ENCODE measurements around the gene OSR1.

The OSR1 gene

DNA sequence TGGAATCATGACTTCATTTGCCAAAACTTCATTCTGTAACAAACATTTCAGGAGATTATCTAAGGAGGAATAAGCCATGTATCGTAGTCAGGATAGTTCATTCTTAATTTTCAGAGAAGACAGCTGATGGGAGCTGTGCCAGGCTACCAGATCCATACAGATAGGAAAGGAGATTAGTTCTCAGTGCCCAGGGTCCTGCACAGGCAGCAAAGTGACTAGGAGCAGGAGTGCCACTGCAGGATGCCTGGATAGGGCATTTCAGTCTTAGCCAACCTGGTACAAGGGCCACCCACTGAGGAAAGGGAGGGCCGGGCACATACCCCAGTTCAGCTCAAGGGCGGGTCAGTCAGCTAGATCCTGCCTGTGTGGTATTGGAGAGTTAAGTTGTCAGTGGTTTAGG, 6.7 kb upstream of the OSR1 start:
- Histone ChIP-seq H3K4me3 (ENCODE audit: low read depth, low read length) (no peak overlapping the region), H3K9ac (ENCODE audit: low read depth, low read length) (no peak overlapping the region), H3K27me3 (ENCODE audit: control insufficient read depth, insufficient read depth, low read length) (peaks cover 87% of the 10 kb centered on the region), H3K36me3 (ENCODE audit: control insufficient read depth, insufficient read depth, low read length) (no peaks in the 10 kb centered on the region), H3K4me1 (ENCODE audit: control insufficient read depth, insufficient read depth, low read length) (peaks cover 8% of the 10 kb centered on the region), H3K9me3 (ENCODE audit: control insufficient read depth, insufficient read depth, low read length) (no peaks in the 10 kb centered on the region)

DNA sequence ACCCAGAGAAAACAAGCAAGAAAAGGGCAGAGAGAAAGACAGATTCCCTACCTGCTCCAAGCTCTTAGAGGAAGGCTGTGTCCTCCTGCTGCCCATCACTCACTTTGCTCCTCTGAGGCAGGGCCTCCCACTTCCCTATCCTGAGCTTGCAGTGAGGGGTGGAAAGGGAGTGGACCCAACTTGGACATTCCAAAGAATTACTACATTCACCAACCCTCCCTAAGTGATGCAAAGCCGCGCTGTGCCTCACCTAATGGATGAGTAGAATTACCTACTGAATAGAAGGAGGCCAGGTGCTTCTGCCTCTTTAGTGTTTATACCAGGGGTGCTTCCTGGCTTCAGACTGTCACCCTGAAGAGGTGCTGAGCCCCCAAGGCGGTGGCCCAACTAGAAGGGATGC, 5.6 kb upstream of the OSR1 start:
- no peaks in the 10 kb centered on the region for H3K36me3 ChIP-seq (ENCODE audit: control insufficient read depth, insufficient read depth, low read length)
- H3K4me1 ChIP-seq (ENCODE audit: control insufficient read depth, insufficient read depth, low read length), result peaks cover 10% of the 10 kb centered on the region
- no peak overlapping the region for H3K9ac ChIP-seq (ENCODE audit: low read depth, low read length)
- H3K9me3 ChIP-seq (ENCODE audit: control insufficient read depth, insufficient read depth, low read length), result no peaks in the 10 kb centered on the region
- H3K4me3 ChIP-seq (ENCODE audit: low read depth, low read length), result no peak overlapping the region
- H3K27me3 ChIP-seq (ENCODE audit: control insufficient read depth, insufficient read depth, low read length), result peaks cover 93% of the 10 kb centered on the region

GRCh38 chr2:19363474-19363778, 5.0 kb upstream of the OSR1 start:
- H3K4me3 ChIP-seq (ENCODE audit: low read depth, low read length), result peak overlapping the region; percentile 36
- no peak overlapping the region for H3K9ac ChIP-seq (ENCODE audit: low read depth, low read length)
- H3K4me1 ChIP-seq (ENCODE audit: control insufficient read depth, insufficient read depth, low read length), result peaks cover 10% of the 10 kb centered on the region
- H3K36me3 ChIP-seq (ENCODE audit: control insufficient read depth, insufficient read depth, low read length), result no peaks in the 10 kb centered on the region
- H3K9me3 ChIP-seq (ENCODE audit: control insufficient read depth, insufficient read depth, low read length), result no peaks in the 10 kb centered on the region
- peaks cover 96% of the 10 kb centered on the region for H3K27me3 ChIP-seq (ENCODE audit: control insufficient read depth, insufficient read depth, low read length)

DNA sequence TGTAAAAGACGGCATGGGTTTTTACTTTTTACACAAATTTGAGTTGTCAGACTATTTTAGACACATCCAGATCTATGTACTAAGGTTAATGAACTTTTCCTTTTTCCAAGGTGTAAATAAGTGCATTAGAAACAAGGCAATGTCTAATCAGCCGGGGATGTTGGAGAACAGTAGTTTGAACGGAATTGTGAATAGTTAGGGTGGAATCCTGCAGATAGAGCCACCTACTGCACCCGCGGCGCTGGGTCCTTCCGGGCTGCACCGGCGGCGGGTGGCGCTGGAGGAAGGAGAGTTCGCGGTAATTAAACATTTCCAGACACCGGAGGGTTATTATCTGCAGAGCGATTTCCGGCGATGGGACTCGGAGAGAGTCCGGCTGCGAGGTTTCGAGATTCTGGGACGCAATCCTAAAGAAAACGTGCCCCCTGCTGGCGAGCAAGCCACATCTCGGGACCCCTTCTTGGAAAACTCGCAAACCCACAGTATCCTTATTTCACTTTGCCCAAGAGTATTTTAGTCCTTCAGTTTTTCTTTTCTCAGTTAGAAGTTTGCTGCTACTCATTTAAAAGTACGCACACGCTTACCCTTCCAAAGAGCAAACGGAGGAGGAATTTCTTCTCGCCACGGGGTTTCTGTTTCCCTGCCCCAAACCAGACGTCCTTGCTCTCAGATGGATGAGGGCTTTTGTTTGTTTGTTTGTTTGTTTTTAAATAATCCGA, 4.5 kb upstream of the OSR1 start:
- Histone ChIP-seq H3K36me3 (ENCODE audit: control insufficient read depth, insufficient read depth, low read length) (no peaks in the 10 kb centered on the region), H3K9me3 (ENCODE audit: control insufficient read depth, insufficient read depth, low read length) (no peaks in the 10 kb centered on the region), H3K9ac (ENCODE audit: low read depth, low read length) (no peak overlapping the region), H3K4me3 (ENCODE audit: low read depth, low read length) (peak overlapping the region; percentile 36), H3K4me1 (ENCODE audit: control insufficient read depth, insufficient read depth, low read length) (peaks cover 10% of the 10 kb centered on the region), H3K27me3 (ENCODE audit: control insufficient read depth, insufficient read depth, low read length) (peaks cover 96% of the 10 kb centered on the region)

DNA sequence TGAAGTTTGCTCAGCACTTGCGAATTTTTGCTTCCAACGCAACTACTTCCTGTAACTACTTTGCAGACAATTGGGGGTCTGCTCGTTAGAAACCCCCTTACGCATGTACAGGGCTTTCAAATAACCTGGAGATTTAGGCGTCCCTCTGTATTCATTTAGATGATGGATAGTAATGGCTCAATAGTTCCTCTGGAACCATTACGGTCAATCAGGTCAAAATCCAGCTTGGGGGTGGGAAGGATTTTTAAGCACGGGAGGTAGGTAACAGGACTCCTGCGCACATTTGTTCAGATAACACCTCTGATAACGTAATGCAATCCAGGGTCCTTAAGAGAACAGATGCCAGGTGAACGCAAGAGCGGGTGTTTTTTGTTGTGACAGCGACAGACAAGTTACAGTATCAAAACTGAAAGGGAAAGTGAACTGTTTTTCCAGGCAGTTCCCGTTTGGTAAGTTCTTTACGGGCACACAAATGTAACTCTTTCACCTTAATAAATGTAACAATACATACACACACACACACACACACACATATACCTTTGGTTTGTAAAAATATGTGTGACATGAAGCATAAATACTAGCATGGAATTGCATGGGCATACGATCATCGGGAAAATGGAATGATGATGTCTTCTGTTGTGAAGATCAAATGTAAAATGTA, 3.8 kb upstream of the OSR1 start:
- Histone ChIP-seq H3K4me3 (ENCODE audit: low read depth, low read length) (peak overlapping the region; percentile 36), H3K36me3 (ENCODE audit: control insufficient read depth, insufficient read depth, low read length) (no peaks in the 10 kb centered on the region), H3K9me3 (ENCODE audit: control insufficient read depth, insufficient read depth, low read length) (no peaks in the 10 kb centered on the region), H3K27me3 (ENCODE audit: control insufficient read depth, insufficient read depth, low read length) (peaks cover 96% of the 10 kb centered on the region), H3K9ac (ENCODE audit: low read depth, low read length) (no peak overlapping the region), H3K4me1 (ENCODE audit: control insufficient read depth, insufficient read depth, low read length) (peaks cover 10% of the 10 kb centered on the region)

GRCh38 chr2:19361325-19361990, 3.0 kb upstream of the OSR1 start:
- peak overlapping the region; percentile 36 for H3K4me3 ChIP-seq (ENCODE audit: low read depth, low read length)
- H3K27me3 ChIP-seq (ENCODE audit: control insufficient read depth, insufficient read depth, low read length), result peaks cover 97% of the 10 kb centered on the region
- H3K9ac ChIP-seq (ENCODE audit: low read depth, low read length), result no peak overlapping the region

GRCh38 chr2:19360966-19361321, 2.5 kb upstream of the OSR1 start:
- peak overlapping the region; percentile 36 for H3K4me3 ChIP-seq (ENCODE audit: low read depth, low read length)

More at GRCh38 chr2:19361325-19361990, 3.0 kb upstream of the OSR1 start:
- H3K4me1 ChIP-seq (ENCODE audit: control insufficient read depth, insufficient read depth, low read length), result peaks cover 13% of the 10 kb centered on the region
- no peaks in the 10 kb centered on the region for H3K9me3 ChIP-seq (ENCODE audit: control insufficient read depth, insufficient read depth, low read length)
- H3K36me3 ChIP-seq (ENCODE audit: control insufficient read depth, insufficient read depth, low read length), result no peaks in the 10 kb centered on the region

GRCh38 chr2:19360266-19360965, 2.0 kb upstream of the OSR1 start:
- no peaks in the 10 kb centered on the region for H3K9me3 ChIP-seq (ENCODE audit: control insufficient read depth, insufficient read depth, low read length)
- no peaks in the 10 kb centered on the region for H3K36me3 ChIP-seq (ENCODE audit: control insufficient read depth, insufficient read depth, low read length)
- peak overlapping the region; percentile 36 for H3K4me3 ChIP-seq (ENCODE audit: low read depth, low read length)
- H3K9ac ChIP-seq (ENCODE audit: low read depth, low read length), result no peak overlapping the region
- H3K27me3 ChIP-seq (ENCODE audit: control insufficient read depth, insufficient read depth, low read length), result peaks cover 97% of the 10 kb centered on the region
- H3K4me1 ChIP-seq (ENCODE audit: control insufficient read depth, insufficient read depth, low read length), result peaks cover 13% of the 10 kb centered on the region

More at GRCh38 chr2:19360966-19361321, 2.5 kb upstream of the OSR1 start:
- Histone ChIP-seq H3K9me3 (ENCODE audit: control insufficient read depth, insufficient read depth, low read length) (no peaks in the 10 kb centered on the region), H3K9ac (ENCODE audit: low read depth, low read length) (no peak overlapping the region), H3K36me3 (ENCODE audit: control insufficient read depth, insufficient read depth, low read length) (no peaks in the 10 kb centered on the region), H3K27me3 (ENCODE audit: control insufficient read depth, insufficient read depth, low read length) (peaks cover 97% of the 10 kb centered on the region), H3K4me1 (ENCODE audit: control insufficient read depth, insufficient read depth, low read length) (peaks cover 13% of the 10 kb centered on the region)

GRCh38 chr2:19359456-19359855, 1.0 kb upstream of the OSR1 start:
- Histone ChIP-seq H3K9ac (ENCODE audit: low read depth, low read length) (no peak overlapping the region), H3K4me1 (ENCODE audit: control insufficient read depth, insufficient read depth, low read length) (peaks cover 13% of the 10 kb centered on the region)

GRCh38 chr2:19359021-19359357, 566 bp upstream of the OSR1 start:
- H3K27me3 ChIP-seq (ENCODE audit: control insufficient read depth, insufficient read depth, low read length), result peaks cover 97% of the 10 kb centered on the region
- H3K36me3 ChIP-seq (ENCODE audit: control insufficient read depth, insufficient read depth, low read length), result no peaks in the 10 kb centered on the region
- peak overlapping the region; percentile 72 for H3K4me3 ChIP-seq (ENCODE audit: low read depth, low read length)
- peaks cover 13% of the 10 kb centered on the region for H3K4me1 ChIP-seq (ENCODE audit: control insufficient read depth, insufficient read depth, low read length)
- no peak overlapping the region for H3K9ac ChIP-seq (ENCODE audit: low read depth, low read length)
- no peaks in the 10 kb centered on the region for H3K9me3 ChIP-seq (ENCODE audit: control insufficient read depth, insufficient read depth, low read length)

More at GRCh38 chr2:19359456-19359855, 1.0 kb upstream of the OSR1 start:
- Histone ChIP-seq H3K9me3 (ENCODE audit: control insufficient read depth, insufficient read depth, low read length) (no peaks in the 10 kb centered on the region), H3K4me3 (ENCODE audit: low read depth, low read length) (peak overlapping the region; percentile 72), H3K36me3 (ENCODE audit: control insufficient read depth, insufficient read depth, low read length) (no peaks in the 10 kb centered on the region), H3K27me3 (ENCODE audit: control insufficient read depth, insufficient read depth, low read length) (peaks cover 97% of the 10 kb centered on the region)

- Histone ChIP-seq H3K9me3 (ENCODE audit: control insufficient read depth, insufficient read depth, low read length) (no peaks in the 10 kb centered on the region), H3K27me3 (ENCODE audit: control insufficient read depth, insufficient read depth, low read length) (peaks cover 97% of the 10 kb centered on the region), H3K4me3 (ENCODE audit: low read depth, low read length) (peak overlapping the region; percentile 52), H3K4me1 (ENCODE audit: control insufficient read depth, insufficient read depth, low read length) (peaks cover 7% of the 10 kb centered on the region), H3K36me3 (ENCODE audit: control insufficient read depth, insufficient read depth, low read length) (no peaks in the 10 kb centered on the region), H3K9ac (ENCODE audit: low read depth, low read length) (no peak overlapping the region)
Observed at GRCh38 chr2:19357402-19358241, 801 bp downstream of the OSR1 start.
